Upper lobe of left lung (tissue), 6 donors: ENCODE measurements around the gene ITGB1BP1. TPM values are rescaled to one million over a fixed set of nuclear protein-coding genes. Genes with fewer than 3 reads are reported as not detected.

Experiments
- ATAC-seq, 2 donors: fragments of 200-7000 bp; cut with Tn5 transposase; one replicate each; pipeline ENCODE4 v1.9.1; 2022; ENCODE audit warnings: mild to moderate bottlenecking in 2 of 2, moderate library complexity in 2 of 2; ENCODE audit not compliant: low FRiP score in 2 of 2
- DNase-seq, 2 donors: peaks; one replicate each; pipeline ENCODE4 v3.0.0-alpha.2; 2019 to 2020
- H3K27ac ChIP-seq, 4 donors: fragments of 200-600 bp; sonication (generic); one replicate each; pipeline ENCODE4 v1.5.1; 2016 to 2019
- H3K27me3 ChIP-seq, 4 donors: fragments of 200-600 bp; sonication (generic); one replicate each; pipeline ENCODE4 v1.5.1; 2017 to 2019
- H3K36me3 ChIP-seq, 4 donors: fragments of 200-600 bp; sonication (generic); one replicate each; pipeline ENCODE4 v1.5.1; 2016 to 2019
- H3K4me1 ChIP-seq, 4 donors: fragments of 200-600 bp; sonication (generic); one replicate each; pipeline ENCODE4 v1.5.1; 2018 to 2019
- H3K4me3 ChIP-seq, 4 donors: fragments of 200-600 bp; sonication (generic); one replicate each; pipeline ENCODE4 v1.5.1; 2017 to 2019; ENCODE audit warnings: mild to moderate bottlenecking in 2 of 4, moderate library complexity in 1 of 4
- H3K9me3 ChIP-seq, 4 donors: fragments of 200-600 bp; sonication (generic); one replicate each; pipeline ENCODE4 v1.5.1; 2018 to 2019
- CTCF ChIP-seq, 6 experiments: fragments of 450-650 bp in 4 of 6; fragments of 200-600 bp in 2 of 6; sonication (generic) in 2 of 6; IDR thresholded peaks; one replicate each; pipeline ENCODE4 v1.5.1; 2016 to 2019; ENCODE audit warnings: antibody characterized with exemption in 6 of 6
- EP300 ChIP-seq, 4 donors: sonication (generic); formaldehyde crosslinking; IDR thresholded peaks; one replicate each; pipeline ENCODE4 v1.5.1; 2017; ENCODE audit warnings: antibody characterized with exemption in 4 of 4, control low read depth in 2 of 4
- POLR2A ChIP-seq, 4 donors: fragments of 450-650 bp; IDR thresholded peaks; one replicate each; pipeline ENCODE4 v1.5.1; 2016 to 2017; ENCODE audit warnings: antibody characterized with exemption in 4 of 4, mild to moderate bottlenecking in 2 of 4
- POLR2AphosphoS5 ChIP-seq, 2 donors: sonication (generic); formaldehyde crosslinking; IDR thresholded peaks; one replicate each; pipeline ENCODE4 v1.5.1; 2017; ENCODE audit warnings: antibody characterized with exemption in 2 of 2
- WGBS, 2 donors: methylation state at CpG; one replicate each; pipeline ENCODE4 v1.1.5; 2017 to 2018; 5-methylcytosine and 5-hydroxymethylcytosine counted together
- total RNA-seq, 6 donors: library from RNA; depleted of rRNA in 4 of 6; stranded (reverse); fragments of >200 nt in 4 of 6; gene quantifications; one replicate each; pipeline versions ENCODE4 v1.1.0 to v1.2.1, GENCODE V29; 2016 to 2021
- donor health status: DM: no; HTN: no; CAD: no; lungs with moderate emphysema.
- donor health status: DM: no; HTN: yes; CAD: no; lungs with severe emphysema.

ITGB1BP1 gene
- total RNA-seq, 6 donors from 2014 or later = 25.1 to 87.2 (median 39.1) TPM

GRCh38 chr2:9370746-9371145 is 52.6 kb downstream of the ITGB1BP1 start:
- WGBS, 2 donors = 85 to 86% methylated on average over 11 of the region's 11 CpGs
- TF ChIP-seq CTCF (IDR thresholded peaks at IDR 0.05) = no peak
- no peak for TF ChIP-seq POLR2AphosphoS5 (IDR thresholded peaks at IDR 0.05)
- no peak for TF ChIP-seq POLR2A (IDR thresholded peaks at IDR 0.05)
- no peak for TF ChIP-seq EP300 (IDR thresholded peaks at IDR 0.05)
- peaks cover 0 to 74% (median 20%) of the 10 kb centered on the region in 4 donors for H3K36me3 ChIP-seq
- no peaks in the 10 kb centered on the region for H3K27me3 ChIP-seq
- DNase-seq (no peak), ATAC-seq (no peak)
- no peak overlapping the region for H3K4me3 ChIP-seq
- no peaks in the 10 kb centered on the region for H3K9me3 ChIP-seq
- no peak overlapping the region for H3K27ac ChIP-seq
- H3K4me1 ChIP-seq = no peaks in the 10 kb centered on the region

GRCh38 chr2:9366026-9366425 is 57.3 kb downstream of the ITGB1BP1 start:
- 78 to 87% methylated on average over 5 to 6 of the region's 6 CpGs for WGBS, 2 donors
- Histone ChIP-seq H3K4me1 (no peaks in the 10 kb centered on the region), H3K4me3 (no peak overlapping the region), H3K27ac (no peak overlapping the region), H3K36me3 (peaks cover 0 to 63% (median 8%) of the 10 kb centered on the region in 4 donors), H3K27me3 (no peaks in the 10 kb centered on the region), H3K9me3 (no peaks in the 10 kb centered on the region)
- ATAC-seq (no peak), DNase-seq (no peak)
- no peak for TF ChIP-seq POLR2A (IDR thresholded peaks at IDR 0.05)
- TF ChIP-seq POLR2AphosphoS5 (IDR thresholded peaks at IDR 0.05) = no peak
- TF ChIP-seq CTCF (IDR thresholded peaks at IDR 0.05) = no peak
- TF ChIP-seq EP300 (IDR thresholded peaks at IDR 0.05) = no peak

GRCh38 chr2:9365498-9366019 is 57.8 kb downstream of the ITGB1BP1 start:
- 86 to 100% methylated on average over 3 to 8 of the region's 8 CpGs for WGBS, 2 donors
- ATAC-seq = no peak
- H3K36me3 ChIP-seq = peaks cover 0 to 60% (median 8%) of the 10 kb centered on the region in 4 donors

GRCh38 chr2:9364791-9365497 is 58.4 kb downstream of the ITGB1BP1 start:
- TF ChIP-seq POLR2AphosphoS5 (IDR thresholded peaks at IDR 0.05) (no peak), POLR2A (IDR thresholded peaks at IDR 0.05) (no peak), EP300 (IDR thresholded peaks at IDR 0.05) (no peak), CTCF (IDR thresholded peaks at IDR 0.05) (no peak)
- DNase-seq (no peak), ATAC-seq (no peak)
- 74 to 76% methylated on average over 3 to 4 of the region's 4 CpGs for WGBS, 2 donors
- Histone ChIP-seq H3K36me3 (peaks cover 0 to 56% (median 8%) of the 10 kb centered on the region in 4 donors), H3K27ac (no peak overlapping the region), H3K9me3 (no peaks in the 10 kb centered on the region), H3K4me3 (no peak overlapping the region), H3K4me1 (no peaks in the 10 kb centered on the region), H3K27me3 (no peaks in the 10 kb centered on the region)

More at GRCh38 chr2:9365498-9366019, 57.8 kb downstream of the ITGB1BP1 start:
- no peaks in the 10 kb centered on the region for H3K4me1 ChIP-seq
- no peaks in the 10 kb centered on the region for H3K27me3 ChIP-seq
- no peak overlapping the region for H3K4me3 ChIP-seq
- H3K27ac ChIP-seq = no peak overlapping the region
- no peak for TF ChIP-seq POLR2A (IDR thresholded peaks at IDR 0.05)
- TF ChIP-seq POLR2AphosphoS5 (IDR thresholded peaks at IDR 0.05) = no peak
- no peak for TF ChIP-seq CTCF (IDR thresholded peaks at IDR 0.05)
- no peak for TF ChIP-seq EP300 (IDR thresholded peaks at IDR 0.05)
- DNase-seq = no peak
- no peaks in the 10 kb centered on the region for H3K9me3 ChIP-seq
